Measurements from ENCODE around the gene STX17.

Gene STX17

GRCh38 chr9:99907208-99907532 lies 716 bp downstream of the STX17 start:
- no peak for DNase-seq (ENCODE audit: low read depth in 2 of 2)

GRCh38 chr9:99911600-99911999 lies 5.1 kb downstream of the STX17 start:
- no peak for DNase-seq (ENCODE audit: low read depth in 2 of 2)

GRCh38 chr9:99916650-99917049 lies 10.2 kb downstream of the STX17 start:
- no peak for DNase-seq (ENCODE audit: low read depth in 2 of 2)

GRCh38 chr9:99918134-99918533 lies 11.7 kb downstream of the STX17 start:
- no peak for DNase-seq (ENCODE audit: low read depth in 2 of 2)

GRCh38 chr9:99919930-99920329 lies 13.5 kb downstream of the STX17 start:
- no peak for DNase-seq (ENCODE audit: low read depth in 2 of 2)

GRCh38 chr9:99921875-99922710 lies 15.6 kb downstream of the STX17 start:
- DNase-seq (ENCODE audit: low read depth in 2 of 2) = no peak

GRCh38 chr9:99922711-99923030 lies 16.2 kb downstream of the STX17 start:
- no peak for DNase-seq (ENCODE audit: low read depth in 2 of 2)

GRCh38 chr9:99925541-99925940 lies 19.1 kb downstream of the STX17 start:
- DNase-seq (ENCODE audit: low read depth in 2 of 2) = no peak

GRCh38 chr9:99929652-99930051 lies 23.2 kb downstream of the STX17 start:
- no peak for DNase-seq (ENCODE audit: low read depth in 2 of 2)

GRCh38 chr9:99931155-99931840 lies 24.8 kb downstream of the STX17 start:
- no peak for DNase-seq (ENCODE audit: low read depth in 2 of 2)

- no peak for DNase-seq (ENCODE audit: low read depth in 2 of 2)
Observed at GRCh38 chr9:99936947-99937587, 30.6 kb downstream of the STX17 start.

GRCh38 chr9:99947395-99947794 lies 40.9 kb downstream of the STX17 start:
- DNase-seq (ENCODE audit: low read depth in 2 of 2) = no peak

GRCh38 chr9:99948482-99948881 lies 42.0 kb downstream of the STX17 start:
- no peak for DNase-seq (ENCODE audit: low read depth in 2 of 2)

- no peak for DNase-seq (ENCODE audit: low read depth in 2 of 2)
Observed at GRCh38 chr9:99948896-99949295, 42.4 kb downstream of the STX17 start.

GRCh38 chr9:99953861-99954507 lies 47.5 kb downstream of the STX17 start:
- no peak for DNase-seq (ENCODE audit: low read depth in 2 of 2)

- no peak for DNase-seq (ENCODE audit: low read depth in 2 of 2)
Observed at GRCh38 chr9:99954819-99955218, 48.4 kb downstream of the STX17 start.

GRCh38 chr9:99955606-99956005 lies 49.2 kb downstream of the STX17 start:
- no peak for DNase-seq (ENCODE audit: low read depth in 2 of 2)

GRCh38 chr9:99962680-99963261 lies 56.3 kb downstream of the STX17 start:
- no peak for DNase-seq (ENCODE audit: low read depth in 2 of 2)

- DNase-seq (ENCODE audit: low read depth in 2 of 2) = no peak
Observed at GRCh38 chr9:99964336-99964735, 57.9 kb downstream of the STX17 start.

- no peak for DNase-seq (ENCODE audit: low read depth in 2 of 2)
Observed at GRCh38 chr9:99966001-99966400, 59.5 kb downstream of the STX17 start.

- DNase-seq (ENCODE audit: low read depth in 2 of 2) = no peak
Observed at GRCh38 chr9:99966716-99967115, 60.3 kb downstream of the STX17 start.

- no peak for DNase-seq (ENCODE audit: low read depth in 2 of 2)
Observed at GRCh38 chr9:99967457-99967856, 61.0 kb downstream of the STX17 start.

Measured in stimulated activated CD4-positive, alpha-beta T cell treated with anti-CD3 and anti-CD28 coated beads, Interleukin-15, amount 100 ng/mL, for 48 hours (primary cell).